T-cell (primary cell): Measurements from ENCODE around the gene CEP63. TPM values are rescaled to one million over a fixed set of nuclear protein-coding genes. Genes with fewer than 3 reads are reported as not detected.
"Not testable (repeated sequence)": the region's sequence is repeated elsewhere in the genome, so short reads cannot be mapped to it uniquely, and the experiment has no call there.

Source experiments
- ATAC-seq, 4 experiments: fragments of 200-7000 bp in 3 of 4; fragments of 150-1000 bp in 1 of 4; cut with Tn5 transposase; replicated peaks in 1 of 4; 1 replicate in 3 of 4; 2 replicates in 1 of 4; pipeline ENCODE4 v1.10.0; 2021; ENCODE audit warnings: moderate library complexity in 3 of 4, mild to moderate bottlenecking in 2 of 4, moderate number of reproducible peaks in 1 of 4
- CTCF ChIA-PET, 2 donors: fragments of 300-600 bp; sonication (Branson Sonifier 250); formaldehyde crosslinking; loops; one replicate each; lab custom pipeline; 2022; ENCODE audit warnings: antibody characterized with exemption in 2 of 2; lab: Charles Lee
- POLR2A ChIA-PET, 2 donors: fragments of 300-600 bp; sonication (Branson Sonifier 250); formaldehyde crosslinking; loops; one replicate each; lab custom pipeline; 2022; ENCODE audit warnings: antibody characterized with exemption in 2 of 2; lab: Charles Lee
- DNase-seq, 35 experiments: peaks; one replicate each; pipeline versions ENCODE4 v3.0.0 to v3.0.0-alpha.2; 2013 to 2023
- H3K27ac ChIP-seq: one replicate; pipeline ENCODE4 v1.5.1; 2013; ENCODE audit warnings: low read length
- H3K27me3 ChIP-seq, 2 experiments: replicated peaks in 1 of 2; 1 replicate in 1 of 2; 2 replicates in 1 of 2; pipeline versions ENCODE4 v1.6.1 to v1.7.0; 2013; ENCODE audit warnings: low read length in 1 of 2, mixed read lengths in 1 of 2; ENCODE audit not compliant: control insufficient read depth in 2 of 2, insufficient read depth in 2 of 2; ENCODE audit errors: extremely low read depth in 1 of 2
- H3K36me3 ChIP-seq, 2 donors: 1 replicate in 1 of 2; 2 replicates in 1 of 2; pipeline versions ENCODE4 v1.6.1 to v1.7.0; 2013; ENCODE audit warnings: low read length in 1 of 2; ENCODE audit not compliant: control insufficient read depth in 2 of 2, insufficient read depth in 1 of 2; ENCODE audit errors: extremely low read depth in 1 of 2
- H3K4me1 ChIP-seq, 2 experiments: 1 replicate in 1 of 2; 2 replicates in 1 of 2; pipeline versions ENCODE4 v1.6.1 to v1.7.0; 2013; ENCODE audit warnings: low read length in 2 of 2, mixed read lengths in 1 of 2; ENCODE audit not compliant: insufficient read depth in 2 of 2, control insufficient read depth in 1 of 2; ENCODE audit errors: extremely low read depth in 1 of 2
- H3K4me3 ChIP-seq, 2 donors: 1 replicate in 1 of 2; 2 replicates in 1 of 2; pipeline versions ENCODE4 v1.5.1 to v1.7.0; 2013; ENCODE audit warnings: mild to moderate bottlenecking in 2 of 2, low read length in 1 of 2, moderate library complexity in 1 of 2; ENCODE audit not compliant: control insufficient read depth in 1 of 2; ENCODE audit errors: extremely low read depth in 1 of 2
- H3K9me3 ChIP-seq: 2 replicates; pipeline ENCODE4 v1.7.0; 2013
- H3K27ac Mint-ChIP-seq, 2 donors: one replicate each; pipeline ENCODE4 v1.8.0; 2020 to 2021; ENCODE audit warnings: mild to moderate bottlenecking in 2 of 2, mixed read lengths in 2 of 2
- H3K27me3 Mint-ChIP-seq, 2 donors: one replicate each; pipeline ENCODE4 v1.8.0; 2021 to 2022; ENCODE audit warnings: mixed read lengths in 2 of 2
- H3K36me3 Mint-ChIP-seq: one replicate; pipeline ENCODE4 v1.8.0; 2021; ENCODE audit warnings: mixed read lengths
- H3K4me1 Mint-ChIP-seq, 3 donors: one replicate each; pipeline ENCODE4 v1.8.0; 2020 to 2022; ENCODE audit warnings: mixed read lengths in 3 of 3, mild to moderate bottlenecking in 1 of 3
- H3K4me3 Mint-ChIP-seq, 3 donors: one replicate each; pipeline ENCODE4 v1.8.0; 2020 to 2022; ENCODE audit warnings: mild to moderate bottlenecking in 3 of 3, mixed read lengths in 3 of 3, moderate library complexity in 3 of 3
- H3K9me3 Mint-ChIP-seq, 3 donors: one replicate each; pipeline ENCODE4 v1.8.0; 2020 to 2022; ENCODE audit warnings: mixed read lengths in 3 of 3
- WGBS: methylation state at CpG from one replicate; pipeline ENCODE4 v1.1.5; 2013; ENCODE audit warnings: missing lambda C conversion rate; ENCODE audit not compliant: insufficient coverage; 5-methylcytosine and 5-hydroxymethylcytosine counted together
- total RNA-seq, 35 experiments: library from RNA in 6 of 35; stranded (reverse) in 6 of 35; fragments of 120-200 nt in 1 of 35; gene quantifications; one replicate each; pipeline versions ENCODE4 v1.2.1 to v1.2.4 and lab custom pipeline; 2013 to 2026

Gene CEP63
- total RNA-seq, 5 donors from 2014 or later (not counting 1 experiment from before 2014, with no cell fraction given), result 21.7 to 26.1 (median 24.6) TPM

DNA sequence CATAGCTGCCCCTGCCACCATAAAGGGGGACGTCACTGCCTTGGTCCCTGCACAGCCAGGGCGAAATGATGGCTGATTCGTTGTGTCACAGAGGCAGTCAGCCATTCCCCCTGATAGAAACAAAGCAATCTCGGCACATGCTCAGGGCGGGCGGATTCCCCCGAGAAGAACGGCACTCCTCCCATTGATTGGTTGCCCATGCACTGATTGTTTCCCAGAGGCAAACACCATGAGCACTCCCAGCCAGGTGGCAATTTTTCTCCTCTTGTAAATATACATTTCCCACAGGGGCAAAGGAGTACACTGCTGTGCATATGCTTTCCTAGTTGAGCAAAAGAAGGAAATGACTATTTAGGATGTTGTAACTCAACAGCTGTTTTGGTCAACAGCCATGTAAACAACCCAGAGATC lies 108.5 kb downstream of the CEP63 start:
- no peak for DNase-seq
- Mint-ChIP-seq H3K36me3 (no peaks in the 10 kb centered on the region), H3K27me3 (peaks cover 0 to 4% of the 10 kb centered on the region in 2 donors), H3K4me3 (no peak overlapping the region), H3K9me3 (no peaks in the 10 kb centered on the region), H3K27ac (no peak overlapping the region), H3K4me1 (no peaks in the 10 kb centered on the region)
- CTCF ChIA-PET, result no interaction called here
- Histone ChIP-seq H3K4me3 (no peak overlapping the region), H3K27me3 (peaks cover 0 to 12% of the 10 kb centered on the region in 2 experiments), H3K27ac (no peak overlapping the region), H3K36me3 (no peaks in the 10 kb centered on the region), H3K4me1 (no peaks in the 10 kb centered on the region), H3K9me3 (no peaks in the 10 kb centered on the region)
- no peak for ATAC-seq
- 84% methylated on average over 8 of the region's 8 CpGs for WGBS
- POLR2A ChIA-PET, result no interaction called here

- H3K36me3 ChIP-seq, H3K4me1 ChIP-seq, H3K27ac Mint-ChIP-seq, H3K9me3 Mint-ChIP-seq, CTCF ChIA-PET, H3K27me3 Mint-ChIP-seq, H3K4me3 Mint-ChIP-seq, H3K9me3 ChIP-seq, POLR2A ChIA-PET, H3K36me3 Mint-ChIP-seq, H3K27ac ChIP-seq, H3K4me1 Mint-ChIP-seq, DNase-seq, H3K4me3 ChIP-seq, ATAC-seq: not testable (repeated sequence)
- H3K27me3 ChIP-seq, result peaks cover 0 to 12% of the 10 kb centered on the region in 2 experiments
- 60% methylated on average over 1 of the region's 3 CpGs for WGBS
Measured at GRCh38 chr3:134594986-134595385, 109.1 kb downstream of the CEP63 start.

- H3K36me3 ChIP-seq, result no peaks in the 10 kb centered on the region
- no peak overlapping the region for H3K27ac ChIP-seq
- Mint-ChIP-seq H3K36me3 (no peaks in the 10 kb centered on the region), H3K4me3 (no peak overlapping the region), H3K4me1 (peaks cover 8 to 10% (median 9%) of the 10 kb centered on the region in 3 donors), H3K27me3 (peaks cover 4 to 9% of the 10 kb centered on the region in 2 donors), H3K9me3 (no peaks in the 10 kb centered on the region), H3K27ac (no peak overlapping the region)
- no peak for ATAC-seq
- H3K4me3 ChIP-seq, result no peak overlapping the region
- H3K27me3 ChIP-seq, result peaks cover 0 to 21% of the 10 kb centered on the region in 2 experiments
- DNase-seq, result no peak
- peaks cover 0 to 6% of the 10 kb centered on the region in 2 experiments for H3K4me1 ChIP-seq
- no peaks in the 10 kb centered on the region for H3K9me3 ChIP-seq
- ChIA-PET CTCF (no interaction called here), POLR2A (no interaction called here)
- 43% methylated on average over 2 of the region's 2 CpGs for WGBS
Measured at GRCh38 chr3:134597390-134597970, 111.6 kb downstream of the CEP63 start.

DNA sequence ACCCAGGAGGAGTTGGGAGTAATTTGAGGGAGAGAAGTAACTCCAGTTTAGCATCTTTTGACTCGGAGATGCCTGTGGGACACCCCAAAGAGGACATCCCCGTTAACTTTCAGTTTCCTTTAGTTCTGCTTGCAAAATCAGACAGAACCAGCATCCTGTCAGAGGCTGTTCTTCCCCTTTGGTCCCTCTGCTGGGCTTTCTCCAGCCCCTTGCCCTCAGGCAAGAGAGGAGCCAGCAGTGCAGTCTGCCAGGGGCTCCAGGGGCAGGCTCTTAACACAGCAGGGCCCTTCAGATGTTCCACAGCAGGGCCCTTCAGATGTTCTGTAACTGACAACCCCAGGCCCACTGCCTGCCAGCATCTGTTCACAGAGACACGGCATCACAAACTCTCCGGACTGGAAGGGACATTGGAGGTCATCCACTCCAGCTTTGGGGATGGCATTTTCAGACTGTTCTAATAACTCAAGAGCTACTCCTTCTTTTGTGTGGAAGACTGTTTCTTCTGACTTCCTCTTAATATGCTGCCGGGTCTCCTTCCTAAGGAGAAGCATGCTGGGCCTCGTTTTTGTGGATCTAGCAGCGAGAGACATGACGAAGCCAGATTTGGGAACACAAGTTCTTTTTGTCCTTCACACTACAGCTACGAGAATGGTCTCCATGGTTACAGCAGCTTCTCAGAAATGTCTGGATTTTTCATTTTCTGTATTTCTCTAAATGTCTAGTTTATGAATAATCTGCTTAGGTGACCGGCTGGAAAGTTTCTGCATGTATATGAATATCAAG lies 113.1 kb downstream of the CEP63 start:
- no peak for ATAC-seq
- H3K36me3 ChIP-seq, result no peaks in the 10 kb centered on the region
- Mint-ChIP-seq H3K36me3 (no peaks in the 10 kb centered on the region), H3K4me3 (no peak overlapping the region), H3K4me1 (peaks cover 8 to 10% (median 9%) of the 10 kb centered on the region in 3 donors), H3K27me3 (peaks cover 4 to 9% of the 10 kb centered on the region in 2 donors), H3K27ac (no peak overlapping the region), H3K9me3 (no peaks in the 10 kb centered on the region)
- no peak overlapping the region for H3K27ac ChIP-seq
- no peak for DNase-seq
- peaks cover 0 to 18% of the 10 kb centered on the region in 2 experiments for H3K27me3 ChIP-seq
- no peaks in the 10 kb centered on the region for H3K9me3 ChIP-seq
- WGBS, result 84% methylated on average over 5 of the region's 10 CpGs
- peaks cover 0 to 6% of the 10 kb centered on the region in 2 experiments for H3K4me1 ChIP-seq
- POLR2A ChIA-PET, result no interaction called here
- CTCF ChIA-PET, result no interaction called here
- no peak overlapping the region for H3K4me3 ChIP-seq

GRCh38 chr3:134600206-134600605 lies 114.3 kb downstream of the CEP63 start:
- peaks cover 8 to 10% (median 9%) of the 10 kb centered on the region in 3 donors for H3K4me1 Mint-ChIP-seq
- H3K27me3 ChIP-seq, result peaks cover 0 to 14% of the 10 kb centered on the region in 2 experiments
- no peaks in the 10 kb centered on the region for H3K36me3 ChIP-seq
- CTCF ChIA-PET, result interaction anchor here (0.8 to 2.0 kb wide), 4 partner anchors 9 to 1443 kb away, joined by 3 to 8 read pairs (median 4); no protein-coding TSS in a partner anchor
- no CpG with 5 or more reads among the region's 1 CpG for WGBS
- peaks cover 0 to 6% of the 10 kb centered on the region in 2 experiments for H3K4me1 ChIP-seq
- H3K4me3 Mint-ChIP-seq, result peak overlapping the region in 1 of 3 donors; percentile 7
- POLR2A ChIA-PET, result no interaction called here
- no peak overlapping the region for H3K4me3 ChIP-seq
- ATAC-seq (no peak), DNase-seq (no peak)
- no peaks in the 10 kb centered on the region for H3K36me3 Mint-ChIP-seq
- no peak overlapping the region for H3K27ac Mint-ChIP-seq
- H3K9me3 ChIP-seq, result no peaks in the 10 kb centered on the region
- H3K9me3 Mint-ChIP-seq, result no peaks in the 10 kb centered on the region
- H3K27me3 Mint-ChIP-seq, result peaks cover 4 to 9% of the 10 kb centered on the region in 2 donors
- no peak overlapping the region for H3K27ac ChIP-seq

DNA sequence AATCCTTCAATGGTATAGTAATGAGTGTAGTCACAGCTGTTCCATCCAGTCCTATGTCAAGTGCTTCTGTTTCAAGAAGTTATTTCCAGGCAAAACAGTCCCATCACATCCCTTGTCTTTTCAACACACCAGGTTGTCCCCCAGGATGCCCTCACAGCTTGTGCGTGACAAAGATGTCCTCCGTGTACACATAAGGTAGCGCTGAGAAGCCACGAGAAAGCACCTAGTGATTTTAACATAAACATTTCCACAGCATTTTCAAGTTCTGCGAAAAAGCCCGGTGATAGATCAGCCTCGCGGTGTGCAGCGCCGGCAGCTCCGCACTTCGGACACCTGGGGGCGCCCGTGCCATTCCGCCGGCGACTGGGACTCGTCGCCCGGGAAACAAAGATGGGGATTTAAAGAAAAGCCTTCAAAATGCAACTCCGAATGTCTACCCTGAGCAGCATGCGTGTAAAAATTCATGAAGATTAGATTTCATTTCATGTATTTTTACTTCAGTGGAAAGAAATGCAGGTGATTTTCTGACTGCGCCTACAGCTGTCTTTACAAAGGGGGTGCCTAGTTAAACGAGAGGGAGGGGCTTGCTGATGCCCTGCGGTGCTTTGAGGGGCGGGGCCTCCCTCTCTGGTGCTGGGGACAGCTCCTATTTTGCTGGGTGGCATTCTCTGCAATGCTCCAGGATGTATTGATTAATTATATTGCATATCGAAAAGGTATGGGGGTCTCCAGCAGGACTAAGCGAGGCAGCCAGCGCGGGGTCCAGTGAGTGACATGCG lies 115.0 kb downstream of the CEP63 start:
- no peaks in the 10 kb centered on the region for H3K9me3 Mint-ChIP-seq
- peaks cover 5 to 12% of the 10 kb centered on the region in 2 donors for H3K27me3 Mint-ChIP-seq
- POLR2A ChIA-PET, result no interaction called here
- peak overlapping the region; percentile 7 to 55 (median 45) for H3K4me3 Mint-ChIP-seq
- no peak overlapping the region for H3K27ac Mint-ChIP-seq
- H3K36me3 Mint-ChIP-seq, result no peaks in the 10 kb centered on the region
- DNase-seq, result peak in 33 of 35 experiments; percentile 10 to 60 (median 39)
- 11% methylated on average over 28 of the region's 31 CpGs for WGBS
- peak; percentile 60 to 72 (median 64) for ATAC-seq
- H3K27me3 ChIP-seq, result peaks cover 0 to 14% of the 10 kb centered on the region in 2 experiments
- no peaks in the 10 kb centered on the region for H3K36me3 ChIP-seq
- H3K4me3 ChIP-seq, result no peak overlapping the region
- peaks cover 0 to 6% of the 10 kb centered on the region in 2 experiments for H3K4me1 ChIP-seq
- no peak overlapping the region for H3K27ac ChIP-seq
- H3K9me3 ChIP-seq, result no peaks in the 10 kb centered on the region
- H3K4me1 Mint-ChIP-seq, result peaks cover 8 to 10% (median 9%) of the 10 kb centered on the region in 3 donors
- CTCF ChIA-PET, result interaction anchor here (0.6 to 2.0 kb wide), 5 partner anchors 10 to 1735 kb away, joined by 3 to 8 read pairs (median 4); no protein-coding TSS in a partner anchor
